HG03039 (cell line): Measurements from ENCODE around the gene PACS2.
"Not testable (repeated sequence)": the region's sequence is repeated elsewhere in the genome, so short reads cannot be mapped to it uniquely, and the experiment has no call there.

Experiments
- ATAC-seq: cut with Tn5 transposase; IDR thresholded peaks from one replicate; pipeline ENCODE4 v1.9.1; 2021; ENCODE audit warnings: mild to moderate bottlenecking, moderate library complexity; ENCODE audit not compliant: unreplicated experiment

Gene PACS2

DNA sequence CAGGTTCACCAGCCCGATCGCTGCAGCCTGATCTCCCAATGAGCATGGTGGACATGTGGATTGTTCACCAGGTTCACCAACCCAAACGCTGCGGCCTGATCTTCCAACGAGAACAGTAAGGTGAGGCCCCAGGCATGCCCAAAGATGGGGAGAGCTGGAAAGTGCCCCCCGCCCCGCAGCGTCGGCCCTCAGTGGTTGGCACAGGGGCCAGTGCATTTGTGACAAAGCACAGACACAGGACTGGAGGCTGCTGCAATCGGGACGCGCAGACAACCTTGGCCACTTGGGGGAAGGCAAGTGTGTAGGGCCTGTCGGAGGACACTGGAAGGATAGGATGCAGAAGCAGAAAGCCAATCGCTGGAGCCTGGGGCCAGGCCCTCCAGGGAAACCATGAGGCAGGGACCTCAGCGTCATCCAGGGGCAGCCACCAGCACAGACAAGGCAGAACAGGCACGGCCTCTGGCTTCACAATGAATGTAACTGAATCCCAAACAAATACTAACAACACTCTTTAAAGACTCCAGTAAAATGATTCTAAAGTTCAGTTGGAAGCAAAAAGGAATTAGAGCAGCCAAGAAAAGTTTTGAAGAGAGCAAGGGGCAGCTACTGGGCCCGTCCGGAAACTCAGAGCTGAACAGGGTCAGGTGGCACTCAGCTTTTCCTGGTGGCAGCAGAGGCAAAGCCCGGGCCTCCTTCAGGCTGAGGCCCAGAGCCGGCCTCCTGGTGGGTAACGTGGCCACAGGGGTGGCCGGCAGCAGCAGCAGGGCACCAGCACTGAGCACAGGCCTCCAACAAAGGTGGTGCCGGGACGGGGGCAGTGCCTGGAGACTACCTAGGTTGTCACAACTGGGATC is 27.1 kb upstream of the PACS2 start:
- no peak for ATAC-seq

DNA sequence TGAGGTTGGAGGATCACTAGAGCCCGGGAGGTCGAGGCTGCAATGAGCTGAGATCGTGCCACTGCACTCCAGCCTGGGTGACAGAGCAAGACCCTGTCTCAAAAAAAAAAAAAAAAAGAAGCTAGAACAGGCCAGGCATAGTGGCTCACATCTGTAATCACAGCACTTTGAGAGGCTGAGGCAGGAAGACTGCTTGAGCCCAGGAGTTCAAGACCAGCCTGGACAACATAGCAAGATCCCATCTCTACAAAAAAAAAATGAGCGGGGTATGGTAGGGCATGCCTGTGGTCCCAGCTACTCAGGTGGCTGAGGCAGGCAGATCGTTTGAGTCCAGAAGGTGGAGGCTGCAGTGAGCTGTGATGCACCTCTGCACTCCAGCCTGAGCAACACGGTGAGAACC is 25.6 kb upstream of the PACS2 start:
- ATAC-seq, result not testable (repeated sequence)

DNA sequence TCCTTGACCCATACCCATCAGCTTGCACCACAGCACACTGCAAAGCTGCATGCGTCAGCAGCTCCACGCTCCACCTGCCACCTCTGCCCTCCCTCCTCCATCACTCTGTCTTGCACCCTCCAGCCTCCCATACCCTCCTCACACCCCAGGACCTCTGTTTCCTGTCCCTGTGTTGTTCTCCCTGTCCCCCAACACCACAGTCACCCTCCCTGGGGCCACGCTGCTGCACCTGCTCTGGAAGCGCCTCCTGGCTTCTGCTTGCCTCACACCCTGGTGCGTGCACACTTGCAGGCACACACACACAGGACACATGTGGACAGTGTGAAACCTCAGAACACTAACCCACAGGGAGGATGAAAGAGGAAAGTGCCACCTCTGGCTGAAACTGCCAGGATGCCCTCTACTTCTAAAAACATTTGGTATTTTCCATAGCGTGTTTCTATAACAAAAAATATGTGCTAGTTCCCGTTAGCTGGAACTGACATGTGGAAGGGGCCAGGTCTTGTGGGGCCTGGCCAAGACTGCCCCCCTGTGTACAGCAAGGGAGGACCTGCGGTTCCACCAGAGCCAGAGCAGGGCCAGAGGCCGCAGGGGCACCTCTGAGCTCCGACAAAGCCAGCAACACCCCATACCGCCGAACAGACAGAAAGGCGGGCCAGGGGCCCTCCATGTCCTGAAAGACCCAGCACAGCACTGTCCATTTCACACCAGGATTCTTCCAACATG is 23.8 kb upstream of the PACS2 start:
- no peak for ATAC-seq

DNA sequence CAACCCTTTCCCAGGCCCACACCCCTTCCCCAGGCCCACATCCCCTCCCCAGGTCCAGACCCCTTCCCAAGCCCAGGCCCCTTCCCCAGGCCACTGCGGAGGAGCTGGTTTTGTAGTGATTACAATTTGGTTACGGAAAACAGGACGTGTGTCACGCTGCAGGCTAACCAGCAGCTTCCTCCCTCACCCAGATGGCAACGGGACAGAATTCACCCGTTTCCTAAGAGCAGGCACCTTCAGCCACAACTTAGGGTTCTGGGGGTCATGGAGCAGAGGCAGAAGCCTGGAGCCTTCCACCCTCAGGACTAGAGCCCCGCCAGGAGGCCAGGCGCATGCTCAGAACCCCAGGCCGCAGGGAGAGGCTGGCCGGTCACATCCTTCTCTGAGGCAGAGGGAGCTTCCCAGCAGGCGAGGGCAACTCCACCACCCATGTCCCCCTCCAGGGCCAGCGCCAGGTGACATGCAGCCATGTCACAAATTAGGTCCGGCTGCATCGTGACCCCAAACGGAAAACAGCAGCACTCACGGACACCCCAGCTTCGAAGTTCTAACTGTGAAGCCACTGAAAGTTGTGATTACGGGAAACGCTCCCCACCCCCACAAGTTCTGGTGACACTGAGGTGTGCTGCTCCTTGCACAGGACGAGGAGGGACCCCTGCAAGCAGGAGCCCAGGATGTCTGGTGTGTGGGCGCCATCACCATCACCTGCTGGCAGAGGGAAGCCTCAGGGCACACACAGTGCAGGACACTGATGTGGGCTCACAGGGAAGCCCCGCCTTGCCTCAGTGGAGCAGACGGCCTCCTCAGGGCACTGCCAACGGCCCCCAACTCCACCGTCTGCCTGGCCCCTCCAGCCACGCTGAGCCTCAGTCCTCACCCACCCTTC is 21.5 kb upstream of the PACS2 start:
- no peak for ATAC-seq

DNA sequence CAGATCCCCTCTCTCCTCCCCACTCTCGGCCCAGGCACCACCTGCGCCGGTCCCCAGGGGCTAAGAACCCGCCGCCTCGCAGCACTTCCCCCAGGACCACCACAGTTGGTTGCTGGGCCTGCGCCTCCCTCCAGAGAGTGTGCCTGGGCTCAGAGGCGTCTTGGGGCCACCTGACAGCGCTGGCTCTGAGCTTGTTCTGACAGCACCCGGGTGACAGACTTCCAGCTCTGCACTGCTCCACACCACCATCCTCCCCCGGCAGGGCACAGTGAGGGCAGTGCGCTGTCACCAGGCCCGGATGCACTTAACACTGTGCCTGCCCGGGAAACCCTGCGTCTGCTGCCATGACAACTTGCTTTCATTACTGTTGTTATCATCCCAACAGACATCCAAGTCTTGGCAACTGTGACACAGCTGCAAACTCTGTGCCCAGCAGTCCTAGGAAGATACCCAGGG is 20.4 kb upstream of the PACS2 start:
- no peak for ATAC-seq

DNA sequence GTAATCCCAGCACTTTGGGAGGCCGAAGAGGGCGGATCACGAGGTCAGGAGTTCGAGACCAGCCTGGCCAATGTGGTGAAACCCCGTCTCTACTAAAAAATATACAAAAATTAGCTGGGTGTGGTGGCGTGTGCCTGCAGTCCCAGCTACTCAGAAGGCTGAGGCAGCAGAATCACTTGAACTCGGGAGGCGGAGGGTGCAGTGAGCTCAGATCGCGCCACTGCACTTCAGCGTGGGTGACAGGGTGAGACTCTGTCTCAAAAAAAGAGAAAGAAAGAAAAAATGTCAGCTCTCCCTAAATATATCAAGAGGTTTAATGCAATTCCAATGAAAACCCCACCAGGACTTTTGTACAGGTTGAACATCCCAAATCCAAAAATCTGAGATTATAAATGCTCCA is 17.2 kb upstream of the PACS2 start:
- ATAC-seq, result not testable (repeated sequence)

DNA sequence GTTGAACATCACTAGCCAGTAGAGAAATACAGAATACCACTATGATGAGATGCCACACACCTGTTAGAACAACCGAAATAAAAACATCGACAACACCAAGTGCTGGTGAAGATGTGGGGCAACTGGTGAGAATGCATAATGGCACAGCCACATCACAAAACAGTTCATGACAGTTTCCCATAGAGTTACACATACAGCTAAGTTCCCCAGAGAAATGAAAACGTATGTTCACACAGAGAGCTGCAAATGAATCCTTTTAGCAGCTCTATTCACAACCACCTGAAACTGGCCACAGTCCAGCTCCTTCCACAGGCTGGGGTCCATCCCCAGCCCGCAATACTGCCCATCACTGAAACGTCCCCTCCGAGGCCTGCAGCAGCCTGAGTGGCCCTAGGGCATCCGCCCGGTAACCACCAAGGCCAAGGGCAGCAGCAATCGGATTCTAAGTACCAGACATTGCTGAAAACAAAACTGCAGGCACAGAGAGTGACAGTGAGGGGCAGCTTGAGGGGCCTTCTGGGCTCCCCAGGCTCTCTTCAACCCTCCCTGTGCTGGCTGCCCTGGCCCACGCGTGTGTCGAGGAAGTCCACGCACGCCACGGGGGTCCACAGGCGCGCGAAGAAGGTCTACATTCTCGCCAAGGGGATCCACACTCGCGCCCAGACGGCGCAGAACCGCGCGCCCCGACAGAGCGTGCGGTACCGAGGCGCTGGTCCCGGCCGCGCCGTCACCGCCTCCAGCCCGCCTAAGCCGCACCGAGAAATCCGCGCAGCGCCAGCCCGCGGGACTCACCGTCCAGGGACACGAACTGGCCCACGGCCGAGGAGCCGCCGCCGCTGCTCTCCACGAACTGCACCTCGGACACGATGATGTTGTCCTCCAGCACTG is 14.7 kb upstream of the PACS2 start:
- ATAC-seq, result peak; percentile 12

DNA sequence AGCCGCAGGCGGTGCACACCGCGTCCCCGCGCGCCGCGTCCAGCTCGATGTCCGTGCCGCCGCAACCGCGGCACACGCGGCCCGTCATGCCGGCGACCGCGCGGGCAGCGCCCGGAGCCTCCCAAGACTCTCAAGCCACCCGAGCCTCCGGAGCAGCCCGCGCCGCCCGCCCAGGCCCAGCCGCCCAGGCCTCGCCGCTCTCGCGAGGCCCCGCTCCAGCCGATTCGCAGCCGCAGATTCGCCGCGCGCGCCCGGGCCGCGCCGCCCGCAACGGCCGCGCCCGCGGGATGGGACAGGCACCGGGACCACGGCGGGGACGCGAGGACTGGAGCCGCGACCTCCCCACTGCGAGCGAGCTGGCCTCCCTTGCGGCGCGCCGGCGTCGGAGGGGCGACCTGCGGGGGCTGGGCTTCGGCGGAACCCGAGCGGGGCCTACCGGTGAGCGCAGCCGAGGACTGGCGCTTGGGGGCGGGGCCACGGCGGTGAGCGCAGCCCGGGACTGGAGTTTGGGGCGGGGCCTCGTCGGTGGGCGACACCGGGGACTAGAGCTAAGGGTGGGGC is 13.9 kb upstream of the PACS2 start, which contains the start of gene BRF1:
TSS of gene BRF1 (minus strand) at position 460 of the 561 bp plus-strand sequence. CDS start at position 88, 372 bp downstream.
- ATAC-seq, result peak; percentile 81

DNA sequence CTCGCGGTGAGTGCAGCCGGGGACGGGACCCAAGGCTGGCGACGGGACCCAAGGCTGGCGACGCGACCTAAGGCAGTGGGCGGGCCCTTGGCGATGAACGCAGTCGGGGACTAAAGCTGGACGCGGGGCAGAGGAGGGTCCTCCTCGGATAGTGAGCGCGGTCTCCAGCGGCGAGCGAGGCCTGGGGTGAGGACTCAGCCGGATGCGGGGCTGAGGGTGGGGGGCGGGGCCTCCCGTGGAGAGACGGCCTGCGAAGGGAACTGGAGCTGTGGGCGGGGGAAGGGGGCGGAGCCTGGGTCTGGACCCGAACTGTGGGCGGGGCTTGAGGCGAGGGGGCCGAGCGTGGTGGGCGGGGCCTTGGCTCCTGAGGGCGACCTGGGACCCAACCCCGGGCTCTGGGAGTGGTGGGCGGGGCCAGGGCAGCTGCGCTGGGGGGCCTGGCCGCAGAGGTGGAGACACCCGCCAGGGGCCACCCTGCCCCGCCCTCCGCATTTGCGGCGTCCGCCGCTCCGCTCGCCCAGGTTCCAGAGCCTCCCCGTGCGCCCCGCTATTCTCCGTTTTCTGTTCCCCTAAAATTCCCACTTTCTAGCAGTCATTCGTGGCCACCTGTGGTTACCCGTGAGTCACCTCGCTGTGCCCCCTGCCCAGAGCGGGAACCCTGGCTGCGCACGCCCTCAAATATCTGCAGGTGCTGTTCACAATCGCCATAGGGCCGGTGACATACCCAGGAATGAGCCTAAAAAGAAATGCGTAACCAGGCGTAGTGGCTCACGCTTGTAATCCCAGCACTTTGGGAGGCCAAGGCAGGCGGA is 13.2 kb upstream of the PACS2 start:
- peak; percentile 43 for ATAC-seq

DNA sequence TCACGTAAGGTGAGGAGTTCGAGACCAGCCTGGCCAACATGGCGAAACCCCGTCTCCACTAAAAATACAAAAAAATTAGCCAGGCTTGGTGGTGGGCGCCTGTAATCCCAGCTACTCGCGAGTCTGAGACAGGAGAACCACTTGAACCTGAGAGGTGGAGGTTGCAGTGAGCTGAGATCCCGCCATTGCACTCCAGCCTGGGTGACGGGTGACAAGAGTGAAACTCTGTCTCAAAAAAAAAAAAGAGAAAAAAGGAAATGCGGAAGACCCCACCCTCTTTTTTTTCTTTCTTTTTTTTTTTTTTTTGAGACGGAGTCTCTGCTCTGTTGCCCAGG is 12.7 kb upstream of the PACS2 start:
- ATAC-seq, result not testable (repeated sequence)

DNA sequence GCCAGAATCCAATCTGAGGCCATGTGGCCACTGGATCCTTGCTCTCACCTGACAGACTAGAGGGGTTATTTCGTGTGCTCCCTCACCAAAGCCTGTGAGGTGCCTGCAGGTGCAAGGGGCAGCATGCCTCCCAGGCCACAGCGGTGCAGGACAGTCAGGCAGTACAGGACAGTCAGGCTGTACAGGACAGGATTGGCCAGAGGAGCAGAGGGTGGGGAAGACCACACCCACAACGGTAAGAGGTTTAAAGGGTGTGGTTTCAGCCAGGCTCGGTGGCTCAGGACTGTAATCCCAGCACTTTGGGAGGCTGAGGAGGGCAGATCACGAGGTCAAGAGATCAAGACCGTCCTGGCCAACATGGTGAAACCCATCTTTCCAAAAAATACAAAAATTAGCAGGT is 10.6 kb upstream of the PACS2 start:
- no peak for ATAC-seq

DNA sequence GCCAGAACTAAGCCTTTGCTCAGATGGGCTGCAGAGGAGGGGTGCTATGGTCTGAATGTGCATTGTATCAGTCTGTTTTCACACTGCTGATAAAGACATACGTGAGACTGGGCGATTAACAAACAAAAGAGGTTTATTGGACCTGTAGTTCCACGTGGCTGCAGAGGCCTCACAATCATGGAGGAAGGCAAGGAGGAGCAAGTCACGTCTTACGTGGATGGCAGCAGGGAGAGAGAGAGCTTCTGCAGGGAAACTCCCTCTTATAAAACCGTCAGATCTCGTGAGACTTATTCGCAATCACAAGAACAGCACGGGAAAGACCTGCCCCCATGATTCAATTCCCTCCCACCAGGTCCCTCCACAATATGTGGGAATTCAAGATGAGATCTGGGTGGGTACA is 10.0 kb upstream of the PACS2 start:
- no peak for ATAC-seq

DNA sequence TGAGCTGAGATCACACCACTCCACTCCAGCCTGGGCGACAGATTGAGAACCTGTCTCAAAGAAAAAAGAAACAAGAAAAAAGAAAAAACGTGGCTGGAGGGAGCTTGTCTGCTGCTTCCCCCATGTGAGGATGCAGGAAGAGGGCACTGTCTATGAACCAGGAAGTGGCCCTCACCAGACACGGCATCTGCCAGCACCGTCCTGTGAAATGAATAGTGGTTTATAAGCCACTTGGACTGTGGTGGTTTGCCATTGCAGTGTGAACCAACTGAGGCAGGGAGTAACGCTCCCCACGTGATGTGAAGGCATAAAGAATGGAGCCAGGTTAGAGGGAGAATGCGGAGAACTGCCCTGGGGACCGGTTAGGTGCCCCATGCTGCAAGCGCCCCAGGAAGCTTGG is 9.2 kb upstream of the PACS2 start:
- no peak for ATAC-seq

DNA sequence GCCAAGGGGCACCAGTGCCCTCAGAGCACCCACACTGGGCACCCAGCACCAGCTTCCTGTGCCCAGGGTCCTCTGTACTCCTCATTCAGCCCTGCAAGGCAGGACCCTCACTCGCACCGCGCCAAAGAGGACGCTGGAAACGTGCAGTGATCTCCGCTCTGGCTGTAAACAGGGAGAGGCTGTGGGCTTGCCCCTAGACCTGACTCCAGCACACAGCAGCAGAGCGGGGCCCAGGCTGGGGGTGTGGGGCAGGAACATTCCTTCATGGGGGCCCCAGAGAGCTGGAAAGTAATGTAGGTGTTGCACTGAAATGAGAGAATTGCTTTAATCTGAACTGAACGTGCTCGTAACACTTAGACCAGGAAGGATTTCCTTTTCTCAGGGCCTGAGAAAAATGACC is 8.8 kb upstream of the PACS2 start:
- no peak for ATAC-seq

DNA sequence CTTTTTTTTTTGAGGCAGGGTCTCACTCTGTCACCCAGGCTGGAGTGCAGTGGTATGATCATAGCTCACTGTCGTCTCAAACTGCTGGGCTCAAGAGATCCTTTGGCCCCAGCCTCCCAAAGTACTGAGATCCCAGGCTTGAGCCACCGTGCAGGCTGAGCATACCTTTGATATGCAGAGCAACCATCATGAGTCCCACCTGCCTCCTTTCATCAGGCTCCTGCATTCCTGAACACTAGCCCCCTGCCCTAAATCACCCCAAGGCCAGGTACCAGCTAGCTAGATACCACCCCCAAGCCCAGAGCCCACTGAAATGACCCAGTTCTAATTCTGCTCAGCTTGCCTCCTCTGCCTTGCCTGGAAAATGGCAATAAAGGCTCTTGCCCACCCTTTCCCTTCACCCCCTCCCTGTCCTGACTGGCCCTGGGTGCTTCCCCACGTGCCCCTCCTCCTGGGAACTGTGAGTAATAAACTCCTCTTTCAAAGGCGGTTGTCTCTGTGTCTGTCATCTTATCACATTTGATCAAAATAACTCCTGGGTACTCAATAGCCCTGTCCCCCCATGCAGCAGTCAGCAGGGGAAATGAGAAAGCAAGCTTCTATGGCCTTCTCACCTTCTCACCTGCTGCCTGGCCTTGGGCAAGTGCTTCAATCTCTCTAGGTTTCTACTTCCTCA is 7.4 kb upstream of the PACS2 start:
- ATAC-seq, result no peak

DNA sequence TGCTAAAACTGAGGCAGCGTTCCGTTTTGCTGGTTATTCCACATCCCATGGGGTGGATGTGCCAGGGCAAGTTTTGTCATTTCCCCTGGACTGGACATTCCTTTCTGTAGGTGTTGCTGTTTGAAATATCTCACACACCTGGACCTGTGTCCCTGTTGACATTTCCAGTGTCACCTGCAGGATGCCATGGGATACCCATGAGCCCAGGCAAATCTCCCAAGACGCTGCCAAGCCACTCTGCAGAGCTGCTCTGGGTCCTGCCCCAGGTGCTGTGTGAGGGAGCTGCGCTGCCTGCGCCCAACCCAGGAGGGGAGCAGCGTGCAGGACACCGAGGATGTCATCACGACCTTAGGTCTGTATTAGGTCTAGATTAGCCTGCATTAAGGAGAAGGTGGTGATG is 5.2 kb upstream of the PACS2 start:
- ATAC-seq, result no peak

DNA sequence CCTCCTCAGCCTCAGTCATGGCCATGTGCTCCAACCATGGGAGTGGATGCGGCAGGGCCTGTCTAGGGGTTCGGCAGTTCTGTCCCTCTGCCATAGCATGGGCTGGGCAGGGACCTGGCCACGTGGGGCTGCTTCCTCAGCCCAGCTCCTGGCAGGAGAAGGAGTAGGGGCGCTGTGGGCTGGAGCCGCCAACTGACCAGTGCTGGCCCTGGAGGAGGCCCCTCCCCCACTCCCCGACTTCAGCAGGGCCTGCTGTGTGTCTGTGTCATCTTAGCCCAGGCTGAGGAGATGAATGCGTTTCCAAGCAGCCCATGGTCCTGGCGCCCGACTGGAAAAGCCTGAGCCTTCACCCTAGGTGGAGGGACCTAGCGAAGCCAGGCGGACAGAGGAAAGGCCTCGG is 2.7 kb upstream of the PACS2 start:
- no peak for ATAC-seq

DNA sequence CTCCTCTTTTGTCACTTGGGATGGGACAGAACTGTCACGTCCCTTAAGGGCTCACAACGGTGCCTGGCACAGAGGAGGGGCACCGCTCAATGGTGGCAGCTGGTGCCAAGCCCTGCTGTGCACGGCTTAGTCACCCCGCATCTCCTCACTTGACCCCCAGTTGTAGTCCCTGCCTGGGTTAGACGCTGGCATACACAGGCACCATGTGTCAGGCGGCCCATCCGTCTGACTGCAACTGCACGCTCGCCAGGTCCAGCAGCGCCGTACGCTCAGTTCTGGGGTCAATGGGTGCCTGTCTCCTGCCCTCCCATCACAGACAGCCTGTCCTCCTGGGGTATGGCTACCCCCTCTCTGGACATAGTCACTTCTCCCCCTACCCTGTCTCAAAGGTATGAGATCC is 1.6 kb upstream of the PACS2 start:
- no peak for ATAC-seq
